ENCODE results near the gene THBS1. TPM values are rescaled to one million over a fixed set of nuclear protein-coding genes. Genes with fewer than 3 reads are reported as not detected.

The THBS1 gene
- total RNA-seq, 2 experiments from 2014 or later, result 0.51 TPM; not detected in 1

GRCh38 chr15:39582977-39583595, 2.2 kb downstream of the THBS1 start:
- Histone ChIP-seq H3K79me2 (ENCODE audit: insufficient read depth, low read depth, low read length) (no peaks in the 10 kb centered on the region), H3K4me1 (ENCODE audit: insufficient read depth, low read length, poor library complexity, severe bottlenecking) (no peaks in the 10 kb centered on the region), H3K9me2 (ENCODE audit: insufficient read depth, low read length) (no peaks in the 10 kb centered on the region), H3K27ac (ENCODE audit: low read depth, low read length, poor library complexity, severe bottlenecking) (no peak overlapping the region), H3K9me3 (ENCODE audit: low read length) (no peaks in the 10 kb centered on the region), H4K20me1 (ENCODE audit: insufficient read depth, low read length) (no peaks in the 10 kb centered on the region), H3K36me3 (ENCODE audit: insufficient read depth, low read length) (no peaks in the 10 kb centered on the region), H2AFZ (ENCODE audit: low read length) (no peak overlapping the region), H3K4me2 (ENCODE audit: low read length) (no peak overlapping the region), H3K4me3 (ENCODE audit: low read depth, low read length, poor library complexity, severe bottlenecking) (no peak overlapping the region)
- CTCF ChIA-PET (ENCODE audit: unreplicated experiment), result no interaction called here
- TF ChIP-seq CTCF (conservative IDR thresholded peaks at IDR 0.05; ENCODE audit: low read length) (no peak), EZH2phosphoT487 (IDR thresholded peaks at IDR 0.05; ENCODE audit: borderline replicate concordance, low read depth, low read length) (no peak)
- no peak for DNase-seq (ENCODE audit: low spot score)
- POLR2A ChIA-PET, result interaction anchor here (0.6 kb wide), 1 partner anchor 96 kb away, joined by 3 read pairs; no protein-coding TSS in a partner anchor
- BruUV-seq (replicated peaks), result no TSS peak
- intact Hi-C loops (cut with micrococcal nuclease; ENCODE audit: unreplicated experiment), result loop anchor here (5.0 kb wide), 1 partner anchor 766 kb away; no protein-coding TSS in a partner anchor

GRCh38 chr15:39583596-39584265, 2.9 kb downstream of the THBS1 start:
- no TSS peak for BruUV-seq (replicated peaks)
- Histone ChIP-seq H3K79me2 (ENCODE audit: insufficient read depth, low read depth, low read length) (no peaks in the 10 kb centered on the region), H3K36me3 (ENCODE audit: insufficient read depth, low read length) (no peaks in the 10 kb centered on the region), H4K20me1 (ENCODE audit: insufficient read depth, low read length) (no peaks in the 10 kb centered on the region), H3K9me2 (ENCODE audit: insufficient read depth, low read length) (no peaks in the 10 kb centered on the region), H3K4me2 (ENCODE audit: low read length) (no peak overlapping the region), H3K9me3 (ENCODE audit: low read length) (no peaks in the 10 kb centered on the region), H3K4me3 (ENCODE audit: low read depth, low read length, poor library complexity, severe bottlenecking) (no peak overlapping the region), H2AFZ (ENCODE audit: low read length) (no peak overlapping the region), H3K27ac (ENCODE audit: low read depth, low read length, poor library complexity, severe bottlenecking) (no peak overlapping the region), H3K4me1 (ENCODE audit: insufficient read depth, low read length, poor library complexity, severe bottlenecking) (no peaks in the 10 kb centered on the region)
- intact Hi-C loops (cut with micrococcal nuclease; ENCODE audit: unreplicated experiment), result loop anchor here (5.0 kb wide), 1 partner anchor 766 kb away; no protein-coding TSS in a partner anchor
- CTCF ChIA-PET (ENCODE audit: unreplicated experiment), result no interaction called here
- POLR2A ChIA-PET, result no interaction called here
- peak; percentile 55; the same call in 1 of the 2 replicates for TF ChIP-seq CTCF (conservative IDR thresholded peaks at IDR 0.05; ENCODE audit: low read length)
- no peak for TF ChIP-seq EZH2phosphoT487 (IDR thresholded peaks at IDR 0.05; ENCODE audit: borderline replicate concordance, low read depth, low read length)
- DNase-seq (ENCODE audit: low spot score), result no peak

- Histone ChIP-seq H3K27ac (ENCODE audit: low read depth, low read length, poor library complexity, severe bottlenecking) (no peak overlapping the region), H3K9me2 (ENCODE audit: insufficient read depth, low read length) (no peaks in the 10 kb centered on the region), H3K4me1 (ENCODE audit: insufficient read depth, low read length, poor library complexity, severe bottlenecking) (no peaks in the 10 kb centered on the region), H3K9me3 (ENCODE audit: low read length) (no peaks in the 10 kb centered on the region), H3K4me3 (ENCODE audit: low read depth, low read length, poor library complexity, severe bottlenecking) (no peak overlapping the region), H3K36me3 (ENCODE audit: insufficient read depth, low read length) (no peaks in the 10 kb centered on the region), H4K20me1 (ENCODE audit: insufficient read depth, low read length) (no peaks in the 10 kb centered on the region), H3K4me2 (ENCODE audit: low read length) (no peak overlapping the region), H3K79me2 (ENCODE audit: insufficient read depth, low read depth, low read length) (no peaks in the 10 kb centered on the region), H2AFZ (ENCODE audit: low read length) (no peak overlapping the region)
- BruUV-seq (replicated peaks), result no TSS peak
- intact Hi-C loops (cut with micrococcal nuclease; ENCODE audit: unreplicated experiment), result loop anchor here (5.0 kb wide), 1 partner anchor 767 kb away; no protein-coding TSS in a partner anchor
- TF ChIP-seq EZH2phosphoT487 (IDR thresholded peaks at IDR 0.05; ENCODE audit: borderline replicate concordance, low read depth, low read length) (no peak), CTCF (conservative IDR thresholded peaks at IDR 0.05; ENCODE audit: low read length) (no peak)
- ChIA-PET CTCF (ENCODE audit: unreplicated experiment) (no interaction called here), POLR2A (no interaction called here)
- no peak for DNase-seq (ENCODE audit: low spot score)
Observed at GRCh38 chr15:39584266-39584659, 3.4 kb downstream of the THBS1 start.
